T-cell (primary cell): ENCODE data around the gene PATE3. TPM values are rescaled to one million over a fixed set of nuclear protein-coding genes. Genes with fewer than 3 reads are reported as not detected.

ENCODE experiments used
- ATAC-seq, 4 experiments: fragments of 200-7000 bp in 3 of 4; fragments of 150-1000 bp in 1 of 4; cut with Tn5 transposase; replicated peaks in 1 of 4; 1 replicate in 3 of 4; 2 replicates in 1 of 4; pipeline ENCODE4 v1.10.0; 2021; ENCODE audit warnings: moderate library complexity in 3 of 4, mild to moderate bottlenecking in 2 of 4, moderate number of reproducible peaks in 1 of 4
- CTCF ChIA-PET, 2 donors: fragments of 300-600 bp; sonication (Branson Sonifier 250); formaldehyde crosslinking; loops; one replicate each; lab custom pipeline; 2022; ENCODE audit warnings: antibody characterized with exemption in 2 of 2; lab: Charles Lee
- POLR2A ChIA-PET, 2 donors: fragments of 300-600 bp; sonication (Branson Sonifier 250); formaldehyde crosslinking; loops; one replicate each; lab custom pipeline; 2022; ENCODE audit warnings: antibody characterized with exemption in 2 of 2; lab: Charles Lee
- DNase-seq, 35 experiments: peaks; one replicate each; pipeline versions ENCODE4 v3.0.0 to v3.0.0-alpha.2; 2013 to 2023
- H3K27ac ChIP-seq: one replicate; pipeline ENCODE4 v1.5.1; 2013; ENCODE audit warnings: low read length
- H3K27me3 ChIP-seq, 2 experiments: replicated peaks in 1 of 2; 1 replicate in 1 of 2; 2 replicates in 1 of 2; pipeline versions ENCODE4 v1.6.1 to v1.7.0; 2013; ENCODE audit warnings: low read length in 1 of 2, mixed read lengths in 1 of 2; ENCODE audit not compliant: control insufficient read depth in 2 of 2, insufficient read depth in 2 of 2; ENCODE audit errors: extremely low read depth in 1 of 2
- H3K36me3 ChIP-seq, 2 donors: 1 replicate in 1 of 2; 2 replicates in 1 of 2; pipeline versions ENCODE4 v1.6.1 to v1.7.0; 2013; ENCODE audit warnings: low read length in 1 of 2; ENCODE audit not compliant: control insufficient read depth in 2 of 2, insufficient read depth in 1 of 2; ENCODE audit errors: extremely low read depth in 1 of 2
- H3K4me1 ChIP-seq, 2 experiments: 1 replicate in 1 of 2; 2 replicates in 1 of 2; pipeline versions ENCODE4 v1.6.1 to v1.7.0; 2013; ENCODE audit warnings: low read length in 2 of 2, mixed read lengths in 1 of 2; ENCODE audit not compliant: insufficient read depth in 2 of 2, control insufficient read depth in 1 of 2; ENCODE audit errors: extremely low read depth in 1 of 2
- H3K4me3 ChIP-seq, 2 donors: 1 replicate in 1 of 2; 2 replicates in 1 of 2; pipeline versions ENCODE4 v1.5.1 to v1.7.0; 2013; ENCODE audit warnings: mild to moderate bottlenecking in 2 of 2, low read length in 1 of 2, moderate library complexity in 1 of 2; ENCODE audit not compliant: control insufficient read depth in 1 of 2; ENCODE audit errors: extremely low read depth in 1 of 2
- H3K9me3 ChIP-seq: 2 replicates; pipeline ENCODE4 v1.7.0; 2013
- H3K27ac Mint-ChIP-seq, 2 donors: one replicate each; pipeline ENCODE4 v1.8.0; 2020 to 2021; ENCODE audit warnings: mild to moderate bottlenecking in 2 of 2, mixed read lengths in 2 of 2
- H3K27me3 Mint-ChIP-seq, 2 donors: one replicate each; pipeline ENCODE4 v1.8.0; 2021 to 2022; ENCODE audit warnings: mixed read lengths in 2 of 2
- H3K36me3 Mint-ChIP-seq: one replicate; pipeline ENCODE4 v1.8.0; 2021; ENCODE audit warnings: mixed read lengths
- H3K4me1 Mint-ChIP-seq, 3 donors: one replicate each; pipeline ENCODE4 v1.8.0; 2020 to 2022; ENCODE audit warnings: mixed read lengths in 3 of 3, mild to moderate bottlenecking in 1 of 3
- H3K4me3 Mint-ChIP-seq, 3 donors: one replicate each; pipeline ENCODE4 v1.8.0; 2020 to 2022; ENCODE audit warnings: mild to moderate bottlenecking in 3 of 3, mixed read lengths in 3 of 3, moderate library complexity in 3 of 3
- H3K9me3 Mint-ChIP-seq, 3 donors: one replicate each; pipeline ENCODE4 v1.8.0; 2020 to 2022; ENCODE audit warnings: mixed read lengths in 3 of 3
- WGBS: methylation state at CpG from one replicate; pipeline ENCODE4 v1.1.5; 2013; ENCODE audit warnings: missing lambda C conversion rate; ENCODE audit not compliant: insufficient coverage; 5-methylcytosine and 5-hydroxymethylcytosine counted together
- total RNA-seq, 35 experiments: library from RNA in 6 of 35; stranded (reverse) in 6 of 35; fragments of 120-200 nt in 1 of 35; gene quantifications; one replicate each; pipeline versions ENCODE4 v1.2.1 to v1.2.4 and lab custom pipeline; 2013 to 2026

Gene PATE3
- total RNA-seq, 5 donors from 2014 or later (not counting 1 experiment from before 2014, with no cell fraction given), result not detected

GRCh38 chr11:125773516-125773915 is 14.4 kb upstream of the PATE3 start:
- Histone ChIP-seq H3K27ac (no peak overlapping the region), H3K4me3 (no peak overlapping the region), H3K27me3 (peaks cover 0 to 4% of the 10 kb centered on the region in 2 experiments), H3K4me1 (no peaks in the 10 kb centered on the region), H3K36me3 (no peaks in the 10 kb centered on the region), H3K9me3 (no peaks in the 10 kb centered on the region)
- ATAC-seq, result no peak
- ChIA-PET POLR2A (no interaction called here), CTCF (no interaction called here)
- no CpG with 5 or more reads among the region's 3 CpGs for WGBS
- Mint-ChIP-seq H3K27ac (no peak overlapping the region), H3K36me3 (no peaks in the 10 kb centered on the region), H3K4me1 (no peaks in the 10 kb centered on the region), H3K27me3 (peaks cover 19 to 27% of the 10 kb centered on the region in 2 donors), H3K4me3 (no peak overlapping the region), H3K9me3 (no peaks in the 10 kb centered on the region)
- no peak for DNase-seq

DNA sequence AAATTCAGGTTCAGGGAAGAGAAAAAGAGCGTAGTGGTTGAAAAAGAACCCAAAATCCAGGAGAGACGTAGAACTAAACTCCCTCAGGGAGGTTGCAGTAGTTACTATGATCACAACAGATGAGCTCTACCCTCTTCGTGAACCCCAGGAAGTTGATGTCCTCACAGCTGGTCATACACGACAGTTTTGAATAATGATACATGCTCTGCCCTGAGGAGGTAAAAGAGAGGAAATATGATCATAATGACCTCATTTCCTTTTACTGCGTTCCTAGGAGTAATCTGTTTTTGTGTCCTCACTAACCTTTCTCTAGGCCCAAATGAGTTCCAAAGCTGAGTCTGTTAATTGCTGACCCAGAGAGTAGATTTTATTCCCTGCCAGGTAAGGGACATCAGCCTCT is 10.6 kb upstream of the PATE3 start:
- Histone ChIP-seq H3K4me1 (no peaks in the 10 kb centered on the region), H3K9me3 (no peaks in the 10 kb centered on the region), H3K4me3 (no peak overlapping the region), H3K27me3 (peaks cover 0 to 3% of the 10 kb centered on the region in 2 experiments), H3K27ac (no peak overlapping the region), H3K36me3 (no peaks in the 10 kb centered on the region)
- ChIA-PET CTCF (no interaction called here), POLR2A (no interaction called here)
- DNase-seq (no peak), ATAC-seq (no peak)
- no peaks in the 10 kb centered on the region for H3K9me3 Mint-ChIP-seq
- H3K4me1 Mint-ChIP-seq, result no peaks in the 10 kb centered on the region
- no peaks in the 10 kb centered on the region for H3K36me3 Mint-ChIP-seq
- H3K4me3 Mint-ChIP-seq, result no peak overlapping the region
- WGBS, result no CpG with 5 or more reads among the region's 5 CpGs
- H3K27me3 Mint-ChIP-seq, result peaks cover 24 to 34% of the 10 kb centered on the region in 2 donors
- no peak overlapping the region for H3K27ac Mint-ChIP-seq

DNA sequence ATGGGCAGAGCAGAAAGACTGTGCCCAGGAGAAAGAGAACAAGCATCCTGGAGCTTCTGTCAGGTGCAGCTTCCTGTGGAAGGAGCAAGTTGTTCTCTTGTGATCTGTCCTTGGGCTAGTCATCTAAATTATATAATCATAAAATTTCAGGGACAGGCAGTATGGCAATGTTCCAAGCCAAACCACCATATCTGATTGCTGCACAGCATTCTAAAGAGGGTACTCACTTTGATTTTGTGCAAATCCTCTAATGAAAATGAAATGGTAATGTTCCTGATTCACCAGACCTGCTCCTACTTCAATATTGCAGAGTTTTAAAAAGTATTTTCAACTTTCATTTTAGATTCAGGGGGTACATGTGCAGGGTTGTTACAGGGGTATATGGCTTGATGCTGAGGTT is 9.2 kb upstream of the PATE3 start, which contains the start of gene PATE2:
TSS of gene PATE2 (minus strand) at position 101 of the 400 bp plus-strand sequence. CDS start at position 46, 55 bp downstream.
- no peaks in the 10 kb centered on the region for H3K4me1 Mint-ChIP-seq
- H3K4me1 ChIP-seq, result no peaks in the 10 kb centered on the region
- no peak within 1 kb of the TSS for H3K4me3 Mint-ChIP-seq

DNA sequence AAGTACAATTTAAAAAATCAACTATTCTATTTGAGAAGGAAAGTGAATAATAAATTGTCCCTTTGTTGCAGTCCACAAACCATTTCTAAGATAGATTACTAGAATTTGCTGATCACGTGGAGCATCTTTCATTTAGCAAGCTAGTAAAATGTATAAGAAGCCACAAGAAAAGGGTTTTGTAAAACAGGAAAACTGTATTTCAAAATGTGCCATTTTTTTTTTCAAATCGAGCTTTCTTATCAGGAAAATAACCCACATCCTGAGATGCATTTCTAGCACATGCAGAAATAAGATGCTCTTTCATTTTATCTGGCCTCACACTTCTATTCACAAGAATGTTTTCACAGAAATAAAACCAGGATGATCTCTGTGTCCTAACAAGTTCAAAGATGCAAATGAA is 3.2 kb upstream of the PATE3 start:
- Histone ChIP-seq H3K27me3 (no peaks in the 10 kb centered on the region), H3K4me1 (no peaks in the 10 kb centered on the region), H3K9me3 (no peaks in the 10 kb centered on the region), H3K36me3 (no peaks in the 10 kb centered on the region), H3K4me3 (no peak overlapping the region), H3K27ac (no peak overlapping the region)
- Mint-ChIP-seq H3K27me3 (peaks cover 10 to 20% of the 10 kb centered on the region in 2 donors), H3K4me1 (no peaks in the 10 kb centered on the region), H3K9me3 (peaks cover 0 to 4% (median 0%) of the 10 kb centered on the region in 3 donors), H3K4me3 (no peak overlapping the region), H3K36me3 (no peaks in the 10 kb centered on the region), H3K27ac (no peak overlapping the region)
- DNase-seq (no peak), ATAC-seq (no peak)
- no CpG with 5 or more reads among the region's 2 CpGs for WGBS
- CTCF ChIA-PET, result no interaction called here
- POLR2A ChIA-PET, result no interaction called here

More for the DNA sequence above, 9.2 kb upstream of the PATE3 start, which contains the start of gene PATE2:
- H3K36me3 ChIP-seq, result no peaks in the 10 kb centered on the region
- no peak within 1 kb of the TSS for H3K27ac Mint-ChIP-seq
- no peak for DNase-seq
- H3K36me3 Mint-ChIP-seq, result no peaks in the 10 kb centered on the region
- H3K27me3 ChIP-seq, result peaks cover 0 to 3% of the 10 kb centered on the region in 2 experiments
- H3K27ac ChIP-seq, result no peak within 1 kb of the TSS
- no peaks in the 10 kb centered on the region for H3K9me3 ChIP-seq
- ATAC-seq, result no peak
- H3K9me3 Mint-ChIP-seq, result no peaks in the 10 kb centered on the region
- no peak within 1 kb of the TSS for H3K4me3 ChIP-seq
- ChIA-PET CTCF (no interaction called here), POLR2A (no interaction called here)
- peaks cover 24 to 38% of the 10 kb centered on the region in 2 donors for H3K27me3 Mint-ChIP-seq

DNA sequence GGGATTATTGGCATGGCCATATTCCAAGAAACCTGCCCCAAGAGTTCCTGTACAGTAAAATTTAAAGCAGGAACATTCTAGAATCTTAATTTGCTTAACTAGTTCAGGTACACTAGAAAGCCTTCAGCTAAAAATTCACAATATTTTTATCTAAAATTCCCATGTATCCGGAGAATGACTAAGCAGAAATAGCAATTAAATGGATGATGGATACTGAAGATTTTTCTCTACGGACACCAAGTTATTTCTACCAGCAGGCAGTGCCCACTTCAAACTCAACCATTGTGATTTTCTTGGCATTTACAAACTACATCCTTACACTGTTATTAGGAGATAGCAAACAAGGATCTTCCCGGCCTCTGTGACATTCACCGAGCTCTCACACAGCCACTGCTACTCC is 2.9 kb downstream of the PATE3 start:
- ChIA-PET POLR2A (no interaction called here), CTCF (no interaction called here)
- H3K4me3 Mint-ChIP-seq, result no peak overlapping the region
- H3K4me3 ChIP-seq, result no peak overlapping the region
- ATAC-seq (no peak), DNase-seq (no peak)
- no peaks in the 10 kb centered on the region for H3K36me3 Mint-ChIP-seq
- H3K27me3 Mint-ChIP-seq, result peaks cover 5 to 10% of the 10 kb centered on the region in 2 donors
- no peaks in the 10 kb centered on the region for H3K4me1 Mint-ChIP-seq
- no peaks in the 10 kb centered on the region for H3K27me3 ChIP-seq
- no peaks in the 10 kb centered on the region for H3K36me3 ChIP-seq
- WGBS, result 95% methylated on average over 2 of the region's 4 CpGs
- H3K27ac ChIP-seq, result no peak overlapping the region
- H3K9me3 Mint-ChIP-seq, result peaks cover 13 to 24% (median 17%) of the 10 kb centered on the region in 3 donors
- no peaks in the 10 kb centered on the region for H3K4me1 ChIP-seq
- no peaks in the 10 kb centered on the region for H3K9me3 ChIP-seq
- H3K27ac Mint-ChIP-seq, result no peak overlapping the region

GRCh38 chr11:125797641-125798040 is 9.7 kb downstream of the PATE3 start:
- Mint-ChIP-seq H3K27me3 (peaks cover 10 to 13% of the 10 kb centered on the region in 2 donors), H3K4me3 (no peak overlapping the region), H3K4me1 (no peaks in the 10 kb centered on the region), H3K36me3 (no peaks in the 10 kb centered on the region), H3K9me3 (peaks cover 35 to 53% (median 48%) of the 10 kb centered on the region in 3 donors), H3K27ac (no peak overlapping the region)
- ATAC-seq (no peak), DNase-seq (no peak)
- Histone ChIP-seq H3K4me3 (no peak overlapping the region), H3K27ac (no peak overlapping the region), H3K4me1 (no peaks in the 10 kb centered on the region), H3K36me3 (no peaks in the 10 kb centered on the region), H3K9me3 (no peaks in the 10 kb centered on the region), H3K27me3 (peaks cover 0 to 3% of the 10 kb centered on the region in 2 experiments)
- WGBS, result 26% methylated on average over 4 of the region's 4 CpGs
- ChIA-PET CTCF (no interaction called here), POLR2A (no interaction called here)

- no peak overlapping the region for H3K4me3 ChIP-seq
- no CpG with 5 or more reads among the region's 2 CpGs for WGBS
- no peaks in the 10 kb centered on the region for H3K9me3 ChIP-seq
- POLR2A ChIA-PET, result no interaction called here
- no peak overlapping the region for H3K27ac ChIP-seq
- Mint-ChIP-seq H3K4me3 (no peak overlapping the region), H3K4me1 (no peaks in the 10 kb centered on the region), H3K27ac (no peak overlapping the region), H3K36me3 (no peaks in the 10 kb centered on the region), H3K27me3 (peaks cover 8 to 13% of the 10 kb centered on the region in 2 donors), H3K9me3 (peaks cover 31 to 57% (median 50%) of the 10 kb centered on the region in 3 donors)
- no peaks in the 10 kb centered on the region for H3K4me1 ChIP-seq
- CTCF ChIA-PET, result no interaction called here
- no peak for DNase-seq
- no peak for ATAC-seq
- no peaks in the 10 kb centered on the region for H3K36me3 ChIP-seq
- H3K27me3 ChIP-seq, result peaks cover 0 to 11% of the 10 kb centered on the region in 2 experiments
Measured at GRCh38 chr11:125799808-125800207, 11.9 kb downstream of the PATE3 start.
